Measurements from ENCODE around the gene FHAD1.
A peak's percentile ranks its signal among the peaks of the same experiment; 100 is the strongest.

Gene FHAD1

GRCh38 chr1:15408890-15409387 lies 161.9 kb downstream of the FHAD1 start:
- peak overlapping the region; percentile 53 for H3K4me3 ChIP-seq (ENCODE audit: low read depth, low read length)
- TF ChIP-seq MYC (IDR thresholded peaks at IDR 0.05; ENCODE audit: low read depth, low read length) (no peak), POLR2A (IDR thresholded peaks at IDR 0.05; ENCODE audit: extremely low read depth, insufficient read length) (no peak), MAX (IDR thresholded peaks at IDR 0.05; ENCODE audit: low read depth, low read length) (no peak), CTCF (IDR thresholded peaks at IDR 0.05; ENCODE audit: low read depth, low read length) (no peak)
- peak; percentile 36 for DNase-seq (ENCODE audit: low read depth)

DNA sequence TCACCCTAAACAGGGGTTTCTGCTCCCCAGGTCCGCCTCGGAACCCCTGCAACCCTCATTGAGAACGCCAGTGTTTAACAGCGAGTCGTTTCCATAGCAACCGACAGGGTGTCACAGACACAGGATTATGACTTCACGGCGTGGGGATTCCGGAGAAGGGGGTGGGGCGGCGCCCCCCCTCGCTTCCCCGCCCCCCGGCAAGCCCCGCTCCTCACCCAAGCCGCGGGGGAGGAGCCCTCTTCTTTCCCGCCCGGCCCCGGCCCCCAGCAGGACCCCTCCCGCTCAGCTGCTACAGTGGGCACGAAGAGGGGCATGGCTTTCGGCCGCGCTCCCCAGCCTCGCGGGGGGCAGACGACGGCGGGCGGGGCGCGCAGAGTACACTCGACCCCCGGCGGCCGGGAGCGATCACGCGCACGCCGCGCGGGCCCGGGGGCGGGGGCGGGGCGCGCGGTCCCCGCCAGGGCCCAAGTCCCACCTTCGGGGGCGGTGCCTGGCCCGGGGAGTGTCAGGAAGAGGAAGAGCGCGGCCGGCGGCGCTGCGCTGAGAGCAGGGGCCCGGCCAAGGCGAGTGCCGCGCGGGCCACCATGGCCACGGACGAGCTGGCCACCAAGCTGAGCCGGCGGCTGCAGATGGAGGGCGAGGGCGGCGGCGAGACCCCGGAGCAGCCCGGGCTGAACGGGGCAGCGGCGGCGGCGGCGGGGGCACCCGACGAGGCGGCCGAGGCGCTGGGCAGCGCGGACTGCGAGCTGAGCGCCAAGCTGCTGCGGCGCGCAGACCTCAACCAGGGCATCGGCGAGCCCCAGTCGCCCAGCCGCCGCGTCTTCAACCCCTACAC lies 162.6 kb downstream of the FHAD1 start, which contains the start of gene EFHD2:
EFHD2 (plus strand) TSS at position 501 of the 835 bp plus-strand sequence; CDS start at position 585, 84 bp downstream.
- TF ChIP-seq POLR2A (IDR thresholded peaks at IDR 0.05; ENCODE audit: extremely low read depth, insufficient read length) (peak; percentile 78), MYC (IDR thresholded peaks at IDR 0.05; ENCODE audit: low read depth, low read length) (no peak; the same call in 1 of the 2 replicates)
- H3K4me3 ChIP-seq (ENCODE audit: low read depth, low read length) = peak within 1 kb of the TSS; percentile 87
- peak; percentile 85 for DNase-seq (ENCODE audit: low read depth)

DNA sequence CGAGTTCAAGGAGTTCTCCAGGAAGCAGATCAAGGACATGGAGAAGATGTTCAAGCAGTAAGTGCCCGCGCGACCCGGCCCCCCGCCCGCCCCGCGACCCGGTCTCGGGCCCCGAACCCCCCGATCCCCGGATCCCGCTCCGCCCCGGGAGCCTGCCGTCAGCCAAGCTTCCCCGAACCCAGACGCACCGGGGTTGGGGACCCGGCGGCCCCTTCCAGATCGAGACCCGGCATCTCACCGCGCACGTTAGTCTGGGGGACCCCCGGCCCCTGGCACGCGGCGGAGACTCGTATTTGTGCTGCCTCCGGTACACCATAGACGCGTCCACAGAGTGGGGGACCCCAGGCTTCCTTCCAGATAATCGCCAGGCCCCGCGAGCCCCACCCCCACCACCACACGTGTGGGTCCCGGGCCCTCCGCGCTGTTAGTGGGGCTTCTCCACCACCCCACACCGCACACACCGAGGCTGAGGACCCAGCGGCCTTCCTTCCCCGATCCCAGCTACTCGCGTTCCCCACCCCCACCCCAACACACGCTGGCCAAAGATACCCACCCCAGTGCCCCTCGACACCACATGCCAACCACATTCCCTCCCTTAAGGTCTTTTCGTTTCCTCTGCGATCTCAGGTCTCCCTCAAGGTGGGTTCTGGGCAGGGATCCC lies 163.3 kb downstream of the FHAD1 start:
- TF ChIP-seq CTCF (IDR thresholded peaks at IDR 0.05; ENCODE audit: low read depth, low read length) (no peak), MYC (IDR thresholded peaks at IDR 0.05; ENCODE audit: low read depth, low read length) (no peak), POLR2A (IDR thresholded peaks at IDR 0.05; ENCODE audit: extremely low read depth, insufficient read length) (no peak), MAX (IDR thresholded peaks at IDR 0.05; ENCODE audit: low read depth, low read length) (no peak; the same call in 1 of the 2 replicates)
- DNase-seq (ENCODE audit: low read depth) = peak; percentile 51
- peak overlapping the region; percentile 87 for H3K4me3 ChIP-seq (ENCODE audit: low read depth, low read length)

- TF ChIP-seq CTCF (IDR thresholded peaks at IDR 0.05; ENCODE audit: low read depth, low read length) = no peak
- TF ChIP-seq MYC (IDR thresholded peaks at IDR 0.05; ENCODE audit: low read depth, low read length) = no peak
- no peak for TF ChIP-seq POLR2A (IDR thresholded peaks at IDR 0.05; ENCODE audit: extremely low read depth, insufficient read length)
- TF ChIP-seq MAX (IDR thresholded peaks at IDR 0.05; ENCODE audit: low read depth, low read length) = no peak
- peak overlapping the region; percentile 87 for H3K4me3 ChIP-seq (ENCODE audit: low read depth, low read length)
- DNase-seq (ENCODE audit: low read depth) = peak; percentile 58
Observed at GRCh38 chr1:15410884-15411245, 163.8 kb downstream of the FHAD1 start.

DNA sequence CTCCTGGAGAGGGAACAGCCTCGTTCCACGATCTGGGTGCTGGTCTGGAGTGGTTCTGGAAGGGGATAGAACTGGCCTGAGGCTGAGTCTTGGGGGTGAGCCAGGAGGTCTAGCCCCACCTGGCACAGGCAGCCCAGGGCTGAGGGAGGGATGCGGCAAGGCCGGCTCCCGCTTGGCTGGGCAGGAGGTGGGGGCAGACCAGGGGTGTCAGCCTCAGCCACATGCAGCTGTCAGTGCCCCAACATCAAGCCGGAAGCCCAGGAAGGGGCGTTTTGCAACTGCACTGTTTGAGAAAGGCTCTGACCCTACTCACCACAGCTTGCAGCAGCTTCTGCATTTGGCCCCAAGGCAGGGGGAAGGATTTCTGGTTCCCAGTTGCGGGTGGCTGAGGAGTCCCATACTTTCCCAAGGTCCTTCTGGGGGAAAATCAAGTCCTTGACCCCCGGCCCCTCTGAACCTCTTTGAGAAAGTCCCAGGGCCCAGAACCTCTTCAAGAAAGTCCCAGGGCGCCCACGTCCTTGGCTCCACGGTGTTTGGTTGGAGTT lies 164.6 kb downstream of the FHAD1 start:
- peak; percentile 95 for DNase-seq (ENCODE audit: low read depth)
- H3K4me3 ChIP-seq (ENCODE audit: low read depth, low read length) = peak overlapping the region; percentile 87
- TF ChIP-seq MAX (IDR thresholded peaks at IDR 0.05; ENCODE audit: low read depth, low read length) (peak; percentile 88), CTCF (IDR thresholded peaks at IDR 0.05; ENCODE audit: low read depth, low read length) (no peak), MYC (IDR thresholded peaks at IDR 0.05; ENCODE audit: low read depth, low read length) (peak; percentile 89), POLR2A (IDR thresholded peaks at IDR 0.05; ENCODE audit: extremely low read depth, insufficient read length) (no peak)
